Caco-2 (cell line): ENCODE data around the gene GLIPR1L1. TPM values are rescaled to one million over a fixed set of nuclear protein-coding genes. Genes with fewer than 3 reads are reported as not detected.

Experiments used
- BruUV-seq: library from RNA; stranded (reverse); fragments of 400-500 nt; replicated peaks from 2 replicates; lab custom pipeline; 2021; lab: Mats Ljungman, UMichigan
- CTCF ChIA-PET: fragments of 300-600 bp; sonication (Branson Sonifier 250); formaldehyde crosslinking; loops from one replicate; lab custom pipeline; 2022; ENCODE audit warnings: antibody characterized with exemption; lab: Charles Lee
- POLR2A ChIA-PET: fragments of 300-600 bp; sonication (Branson Sonifier 250); formaldehyde crosslinking; loops from one replicate; lab custom pipeline; 2022; ENCODE audit warnings: antibody characterized with exemption; lab: Charles Lee
- DNase-seq, 2 experiments: peaks; one replicate each; pipeline versions ENCODE4 v3.0.0 to v3.0.0-alpha.2; 2020 to 2022
- H3K27me3 ChIP-seq: replicated peaks from 2 replicates; pipeline ENCODE4 v1.6.0; 2011; ENCODE audit warnings: low read length; ENCODE audit not compliant: control insufficient read depth, insufficient read depth
- H3K36me3 ChIP-seq: 2 replicates; pipeline ENCODE4 v1.5.1; 2011; ENCODE audit warnings: low read length; ENCODE audit not compliant: control insufficient read depth, insufficient read depth
- H3K4me1 ChIP-seq: fragments of 250-450 bp; sonication (Bioruptor Pico); 2 replicates; pipeline ENCODE4 v1.5.1; 2020; ENCODE audit warnings: mild to moderate bottlenecking
- H3K4me3 ChIP-seq: 2 replicates; pipeline ENCODE4 v1.5.1; 2011; ENCODE audit warnings: low read depth, mild to moderate bottlenecking, control low read depth, low read length
- H3K9me3 ChIP-seq: fragments of 250-450 bp; sonication (Bioruptor Pico); 2 replicates; pipeline ENCODE4 v1.5.1; 2020; ENCODE audit warnings: mild to moderate bottlenecking, moderate library complexity
- H3K27ac Mint-ChIP-seq: one replicate; pipeline ENCODE4 v1.8.0; 2022; ENCODE audit warnings: mixed read lengths; ENCODE audit not compliant: unreplicated experiment
- H3K27me3 Mint-ChIP-seq: one replicate; pipeline ENCODE4 v1.8.0; 2022; ENCODE audit warnings: mixed read lengths; ENCODE audit not compliant: insufficient read depth, unreplicated experiment
- H3K36me3 Mint-ChIP-seq: one replicate; pipeline ENCODE4 v1.8.0; 2022; ENCODE audit warnings: mild to moderate bottlenecking, mixed read lengths; ENCODE audit not compliant: insufficient read depth, unreplicated experiment
- H3K4me1 Mint-ChIP-seq: one replicate; pipeline ENCODE4 v1.8.0; 2022; ENCODE audit warnings: low read depth, mixed read lengths; ENCODE audit not compliant: unreplicated experiment
- H3K4me3 Mint-ChIP-seq: one replicate; pipeline ENCODE4 v1.8.0; 2022; ENCODE audit warnings: mild to moderate bottlenecking, moderate library complexity, mixed read lengths; ENCODE audit not compliant: unreplicated experiment
- H3K9me3 Mint-ChIP-seq: one replicate; pipeline ENCODE4 v1.8.0; 2022; ENCODE audit warnings: mixed read lengths; ENCODE audit not compliant: unreplicated experiment
- CTCF ChIP-seq, 2 experiments: fragments of 200-600 bp in 1 of 2; IDR thresholded peaks; 1 replicate in 1 of 2; 2 replicates in 1 of 2; pipeline versions ENCODE4 v1.5.1 to v1.8.0; 2011 to 2022; ENCODE audit warnings: antibody characterized with exemption in 1 of 2, control low read depth in 1 of 2, inconsistent platforms in 1 of 2, low read depth in 1 of 2, low read length in 1 of 2, mild to moderate bottlenecking in 1 of 2, moderate library complexity in 1 of 2; ENCODE audit not compliant: insufficient read depth in 1 of 2, severe bottlenecking in 1 of 2, unreplicated experiment in 1 of 2
- intact Hi-C: fragments of 100-400 bp; cut with micrococcal nuclease; formaldehyde crosslinking; loops from one replicate; pipeline ENCODE4 v1.10.0; 2022; ENCODE audit not compliant: unreplicated experiment
- total RNA-seq: library from RNA; stranded (reverse); gene quantifications from 2 replicates; pipeline ENCODE4 v1.2.3, GENCODE V29; 2022

Gene GLIPR1L1
- total RNA-seq, 1 experiment from 2014 or later = not detected

DNA sequence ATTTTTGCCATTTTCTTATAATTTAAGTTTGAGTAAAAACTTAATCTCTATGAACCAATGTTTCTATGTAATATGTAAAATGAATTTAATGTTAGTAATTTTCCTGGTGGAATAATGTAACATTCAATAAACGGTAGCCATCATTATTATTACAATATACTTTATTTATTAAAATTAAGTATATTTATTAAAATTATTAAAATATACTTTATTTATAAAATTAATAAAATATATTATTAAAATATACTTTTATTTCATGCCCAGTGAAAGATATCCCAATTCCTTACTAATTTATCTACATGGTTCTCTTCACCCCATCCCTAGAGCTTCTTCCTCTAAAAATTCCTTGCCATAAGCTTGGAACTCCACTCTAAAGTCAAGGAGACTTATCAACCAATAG lies 6.8 kb upstream of the GLIPR1L1 start:
- no peak for TF ChIP-seq CTCF (IDR thresholded peaks at IDR 0.05; ENCODE audit: insufficient read depth in 1 of 2, low read depth in 1 of 2, low read length in 1 of 2, severe bottlenecking in 1 of 2, unreplicated experiment in 1 of 2)
- no peaks in the 10 kb centered on the region for H3K4me1 ChIP-seq
- H3K9me3 Mint-ChIP-seq = no peaks in the 10 kb centered on the region
- no peaks in the 10 kb centered on the region for H3K9me3 ChIP-seq
- no peak for DNase-seq
- H3K36me3 Mint-ChIP-seq = no peaks in the 10 kb centered on the region
- H3K27me3 ChIP-seq = no peaks in the 10 kb centered on the region
- H3K4me1 Mint-ChIP-seq = no peaks in the 10 kb centered on the region
- H3K27ac Mint-ChIP-seq = no peak overlapping the region
- BruUV-seq = no TSS peak
- POLR2A ChIA-PET = no interaction called here
- H3K4me3 ChIP-seq = no peak overlapping the region
- no peaks in the 10 kb centered on the region for H3K27me3 Mint-ChIP-seq
- intact Hi-C loops = no loop called here
- CTCF ChIA-PET = no interaction called here
- no peaks in the 10 kb centered on the region for H3K36me3 ChIP-seq
- no peak overlapping the region for H3K4me3 Mint-ChIP-seq

DNA sequence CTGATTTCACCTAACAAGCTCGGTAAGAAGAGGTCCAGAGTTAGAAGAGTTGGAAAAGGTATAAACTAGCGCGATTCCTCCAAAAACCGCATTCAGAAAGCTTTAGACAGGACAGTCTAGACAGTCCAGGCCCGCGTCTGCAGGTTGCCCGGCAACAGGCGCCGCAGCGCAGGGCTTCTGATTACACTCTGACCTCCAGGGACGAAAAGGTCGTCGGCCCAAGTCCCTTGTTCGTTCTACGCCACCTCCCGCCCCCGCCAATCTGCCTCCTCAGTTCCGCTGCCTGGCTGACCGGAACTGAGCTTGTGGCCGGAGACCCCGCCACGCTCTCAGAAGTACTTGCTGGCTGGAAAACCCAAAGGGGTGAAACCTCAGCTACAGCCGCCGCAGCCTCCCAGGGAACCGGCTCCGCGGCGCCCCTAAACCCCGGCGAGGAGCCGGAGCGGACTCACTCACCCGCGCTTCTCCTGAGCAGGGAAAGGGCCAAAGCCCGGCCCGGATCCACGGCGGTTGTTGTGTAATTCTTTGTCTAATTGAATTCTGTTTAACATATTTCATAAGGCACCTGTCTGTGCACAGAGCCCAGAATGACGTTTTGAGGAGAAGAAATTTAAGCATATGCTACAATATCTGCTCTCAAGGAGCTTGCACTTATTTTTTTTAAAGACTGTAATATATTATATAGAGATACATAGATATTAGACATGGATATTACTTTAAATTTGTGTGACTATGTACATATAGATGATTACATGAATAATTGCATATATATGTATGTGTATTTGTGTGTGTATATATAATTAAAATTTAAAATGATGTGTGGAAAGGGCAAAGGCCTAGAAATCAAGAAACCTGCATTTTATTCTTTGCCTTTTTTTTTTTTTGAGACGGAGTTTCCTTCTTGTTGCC lies 4.3 kb upstream of the GLIPR1L1 start, which contains the start of gene CAPS2:
Gene CAPS2, minus strand, starts transcription at position 407 of the 909 bp plus-strand sequence. CDS start 3,826 bp downstream, outside the sequence.
- Histone ChIP-seq H3K27me3 (no peaks in the 10 kb centered on the region), H3K36me3 (no peaks in the 10 kb centered on the region), H3K4me3 (peak within 1 kb of the TSS; percentile 52), H3K4me1 (no peaks in the 10 kb centered on the region), H3K9me3 (no peaks in the 10 kb centered on the region)
- CTCF ChIA-PET = interaction anchor here (0.6 to 1.0 kb wide), 3 partner anchors 41 to 928 kb away, joined by 3 to 4 read pairs (median 4); partner anchors contain the start of gene GLIPR1L2
- no peak for TF ChIP-seq CTCF (IDR thresholded peaks at IDR 0.05; ENCODE audit: insufficient read depth in 1 of 2, low read depth in 1 of 2, low read length in 1 of 2, severe bottlenecking in 1 of 2, unreplicated experiment in 1 of 2)
- POLR2A ChIA-PET = no interaction called here
- intact Hi-C loops = loop anchor here (5.0 kb wide), 1 partner anchor 58 kb away; no protein-coding TSS in a partner anchor
- Mint-ChIP-seq H3K27me3 (no peaks in the 10 kb centered on the region), H3K27ac (peak within 1 kb of the TSS; percentile 87), H3K9me3 (no peaks in the 10 kb centered on the region), H3K4me3 (peak within 1 kb of the TSS; percentile 94), H3K4me1 (no peaks in the 10 kb centered on the region), H3K36me3 (no peaks in the 10 kb centered on the region)
- BruUV-seq = no TSS peak
- DNase-seq = peak; percentile 82 to 88

DNA sequence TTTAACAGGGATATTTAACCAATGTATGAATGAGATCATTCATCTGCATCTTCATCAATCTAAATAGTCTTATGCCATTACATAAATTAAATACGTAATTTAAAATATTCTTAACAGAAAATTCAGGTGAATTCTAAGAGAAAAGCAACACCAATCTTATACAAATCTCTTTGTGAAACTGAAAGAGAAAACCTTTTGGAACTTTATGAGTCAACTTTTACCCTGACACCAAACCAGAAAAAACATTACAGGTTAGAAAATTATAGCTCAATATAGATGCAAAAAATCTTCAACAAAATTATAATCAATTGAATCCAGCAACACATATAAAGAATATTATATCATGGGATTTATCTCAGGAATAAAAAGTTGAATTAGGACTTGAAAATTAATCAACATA lies 3.4 kb downstream of the GLIPR1L1 start:
- Histone ChIP-seq H3K4me1 (no peaks in the 10 kb centered on the region), H3K36me3 (no peaks in the 10 kb centered on the region), H3K9me3 (no peaks in the 10 kb centered on the region), H3K27me3 (no peaks in the 10 kb centered on the region), H3K4me3 (no peak overlapping the region)
- intact Hi-C loops = no loop called here
- Mint-ChIP-seq H3K4me3 (no peak overlapping the region), H3K9me3 (no peaks in the 10 kb centered on the region), H3K27ac (no peak overlapping the region), H3K36me3 (no peaks in the 10 kb centered on the region), H3K27me3 (no peaks in the 10 kb centered on the region), H3K4me1 (no peaks in the 10 kb centered on the region)
- DNase-seq = no peak
- CTCF ChIA-PET = no interaction called here
- TF ChIP-seq CTCF (IDR thresholded peaks at IDR 0.05; ENCODE audit: insufficient read depth in 1 of 2, low read depth in 1 of 2, low read length in 1 of 2, severe bottlenecking in 1 of 2, unreplicated experiment in 1 of 2) = no peak
- no TSS peak for BruUV-seq
- POLR2A ChIA-PET = no interaction called here
